Tibial artery (tissue), 4 donors: ENCODE measurements around the gene DAZAP2.

Experiments
- DNase-seq, 2 donors: peaks; one replicate each; pipeline ENCODE4 v3.0.0-alpha.2; 2019
- H3K27ac ChIP-seq, 2 donors: fragments of 200-600 bp; sonication (generic) in 1 of 2; 1 replicate in 1 of 2; 2 replicates in 1 of 2; pipeline ENCODE4 v1.5.1; 2018 to 2019; ENCODE audit warnings: mild to moderate bottlenecking in 1 of 2
- H3K27me3 ChIP-seq, 2 donors: fragments of 200-600 bp; sonication (generic) in 1 of 2; one replicate each; pipeline versions ENCODE4 v1.5.1 to v1.6.0; 2016 to 2019
- H3K36me3 ChIP-seq, 3 donors: fragments of 200-600 bp; sonication (generic) in 2 of 3; one replicate each; pipeline ENCODE4 v1.5.1; 2016 to 2019; ENCODE audit warnings: mild to moderate bottlenecking in 2 of 3
- H3K4me1 ChIP-seq, 4 donors: fragments of 200-600 bp; sonication (generic) in 2 of 4; 1 replicate in 3 of 4; 2 replicates in 1 of 4; pipeline ENCODE4 v1.5.1; 2016 to 2019
- H3K4me3 ChIP-seq, 2 donors: fragments of 200-600 bp; sonication (generic) in 1 of 2; 1 replicate in 1 of 2; 2 replicates in 1 of 2; pipeline ENCODE4 v1.5.1; 2018 to 2019; ENCODE audit warnings: mild to moderate bottlenecking in 2 of 2
- H3K9me3 ChIP-seq, 3 donors: fragments of 200-600 bp; sonication (generic) in 1 of 3; one replicate each; pipeline ENCODE4 v1.5.1; 2016 to 2019
- intact Hi-C: fragments of 100-400 bp; cut with DNase I; formaldehyde crosslinking; loops from one replicate; pipeline ENCODE4 v1.15.0; 2023; ENCODE audit warnings: low total_unique reads
- TF ChIP-seq, protein P1 (sequence below), 2 experiments: fragments of 200-600 bp in 1 of 2; fragments of 450-650 bp in 1 of 2; IDR thresholded peaks; one replicate each; pipeline ENCODE4 v1.5.1; 2017 to 2019; ENCODE audit warnings: antibody characterized with exemption in 2 of 2, mild to moderate bottlenecking in 1 of 2, moderate library complexity in 1 of 2

DAZAP2 gene

DNA sequence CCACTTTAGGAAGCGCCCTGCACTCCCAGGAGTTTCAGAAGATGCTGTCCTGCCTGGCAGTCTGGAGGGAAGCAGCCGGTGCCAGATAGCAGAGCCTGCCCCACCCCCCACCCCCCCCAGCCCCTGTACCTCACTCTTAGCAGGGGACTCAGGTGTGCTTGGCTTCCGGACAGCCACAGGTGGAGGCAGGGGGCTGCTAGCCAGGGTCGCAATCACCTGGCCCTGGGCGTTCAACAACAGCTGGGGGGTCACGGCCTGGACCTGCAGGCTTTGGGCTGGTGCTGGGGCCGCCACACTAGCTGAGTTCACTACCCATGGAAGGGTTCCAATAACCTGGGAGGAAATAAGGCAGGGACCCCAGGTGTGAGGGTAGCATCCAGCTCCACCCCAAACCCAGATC, 42.8 kb upstream of the DAZAP2 start:
- intact Hi-C loops: no loop called here
- TF ChIP-seq, protein P1, sequence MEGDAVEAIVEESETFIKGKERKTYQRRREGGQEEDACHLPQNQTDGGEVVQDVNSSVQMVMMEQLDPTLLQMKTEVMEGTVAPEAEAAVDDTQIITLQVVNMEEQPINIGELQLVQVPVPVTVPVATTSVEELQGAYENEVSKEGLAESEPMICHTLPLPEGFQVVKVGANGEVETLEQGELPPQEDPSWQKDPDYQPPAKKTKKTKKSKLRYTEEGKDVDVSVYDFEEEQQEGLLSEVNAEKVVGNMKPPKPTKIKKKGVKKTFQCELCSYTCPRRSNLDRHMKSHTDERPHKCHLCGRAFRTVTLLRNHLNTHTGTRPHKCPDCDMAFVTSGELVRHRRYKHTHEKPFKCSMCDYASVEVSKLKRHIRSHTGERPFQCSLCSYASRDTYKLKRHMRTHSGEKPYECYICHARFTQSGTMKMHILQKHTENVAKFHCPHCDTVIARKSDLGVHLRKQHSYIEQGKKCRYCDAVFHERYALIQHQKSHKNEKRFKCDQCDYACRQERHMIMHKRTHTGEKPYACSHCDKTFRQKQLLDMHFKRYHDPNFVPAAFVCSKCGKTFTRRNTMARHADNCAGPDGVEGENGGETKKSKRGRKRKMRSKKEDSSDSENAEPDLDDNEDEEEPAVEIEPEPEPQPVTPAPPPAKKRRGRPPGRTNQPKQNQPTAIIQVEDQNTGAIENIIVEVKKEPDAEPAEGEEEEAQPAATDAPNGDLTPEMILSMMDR (IDR thresholded peaks at IDR 0.05): no peak

GRCh38 chr12:51196547-51196946, 42.1 kb upstream of the DAZAP2 start:
- H3K27ac ChIP-seq: no peak overlapping the region
- TF ChIP-seq, protein P1 (IDR thresholded peaks at IDR 0.05): no peak
- intact Hi-C loops: no loop called here
- H3K9me3 ChIP-seq: no peaks in the 10 kb centered on the region
- peaks cover 17 to 73% (median 36%) of the 10 kb centered on the region in 3 donors for H3K36me3 ChIP-seq
- no peaks in the 10 kb centered on the region for H3K4me1 ChIP-seq
- DNase-seq: no peak
- H3K4me3 ChIP-seq: no peak overlapping the region
- H3K27me3 ChIP-seq: no peaks in the 10 kb centered on the region

More for the DNA sequence above, 42.8 kb upstream of the DAZAP2 start:
- no peak for DNase-seq
- no peaks in the 10 kb centered on the region for H3K27me3 ChIP-seq
- no peak overlapping the region for H3K27ac ChIP-seq
- no peaks in the 10 kb centered on the region for H3K9me3 ChIP-seq
- peaks cover 24 to 77% (median 43%) of the 10 kb centered on the region in 3 donors for H3K36me3 ChIP-seq
- no peak overlapping the region for H3K4me3 ChIP-seq
- no peaks in the 10 kb centered on the region for H3K4me1 ChIP-seq

GRCh38 chr12:51197736-51198567, 40.7 kb upstream of the DAZAP2 start:
- Histone ChIP-seq H3K4me3 (no peak overlapping the region), H3K36me3 (peaks cover 7 to 71% (median 32%) of the 10 kb centered on the region in 3 donors), H3K4me1 (no peaks in the 10 kb centered on the region), H3K9me3 (no peaks in the 10 kb centered on the region), H3K27ac (no peak overlapping the region), H3K27me3 (no peaks in the 10 kb centered on the region)
- TF ChIP-seq, protein P1 (IDR thresholded peaks at IDR 0.05): no peak
- intact Hi-C loops: no loop called here
- no peak for DNase-seq

DNA sequence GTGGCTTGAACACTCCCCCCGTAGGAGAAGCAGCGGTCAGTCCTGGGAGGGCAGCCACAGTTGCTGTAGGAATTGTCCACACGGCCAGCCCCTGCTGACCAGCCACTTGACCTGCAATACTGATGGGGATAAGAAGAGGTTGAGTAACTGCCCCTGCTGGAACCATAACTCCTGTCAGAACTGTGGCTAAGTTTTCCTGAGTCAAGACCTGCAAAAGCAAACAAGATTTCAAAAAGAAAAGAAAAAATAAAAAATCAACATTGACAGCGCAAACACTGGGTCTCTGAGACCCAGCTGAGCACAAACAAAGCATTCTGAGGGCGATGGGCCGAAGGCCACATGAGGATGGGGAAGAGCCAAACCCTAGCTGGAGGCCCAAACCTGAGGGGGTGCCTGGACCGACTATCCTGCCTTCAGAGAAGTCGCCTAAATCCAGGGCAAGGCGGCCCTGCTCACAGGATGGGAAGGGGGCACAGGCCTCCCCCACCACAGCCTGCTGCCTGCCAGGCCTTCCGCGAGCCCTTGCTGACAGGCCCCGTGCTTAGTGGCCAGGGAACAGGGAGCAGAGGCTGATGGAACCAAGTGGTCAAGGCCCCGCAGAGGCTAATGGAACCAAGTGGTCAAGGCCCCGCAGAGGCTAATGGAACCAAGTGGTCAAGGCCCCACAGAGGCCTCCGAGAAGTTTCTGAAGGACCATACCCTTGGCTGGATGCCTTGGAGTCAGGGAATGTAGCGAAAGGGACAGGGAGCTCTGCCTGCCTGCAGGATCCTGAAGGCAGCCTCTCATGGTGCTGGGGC, 39.9 kb upstream of the DAZAP2 start:
- H3K27me3 ChIP-seq: no peaks in the 10 kb centered on the region
- TF ChIP-seq, protein P1 (IDR thresholded peaks at IDR 0.05): no peak
- H3K4me3 ChIP-seq: no peak overlapping the region
- H3K36me3 ChIP-seq: peaks cover 8 to 77% (median 34%) of the 10 kb centered on the region in 3 donors
- H3K9me3 ChIP-seq: no peaks in the 10 kb centered on the region
- intact Hi-C loops: no loop called here
- DNase-seq: no peak
- no peak overlapping the region for H3K27ac ChIP-seq
- H3K4me1 ChIP-seq: no peaks in the 10 kb centered on the region

DNA sequence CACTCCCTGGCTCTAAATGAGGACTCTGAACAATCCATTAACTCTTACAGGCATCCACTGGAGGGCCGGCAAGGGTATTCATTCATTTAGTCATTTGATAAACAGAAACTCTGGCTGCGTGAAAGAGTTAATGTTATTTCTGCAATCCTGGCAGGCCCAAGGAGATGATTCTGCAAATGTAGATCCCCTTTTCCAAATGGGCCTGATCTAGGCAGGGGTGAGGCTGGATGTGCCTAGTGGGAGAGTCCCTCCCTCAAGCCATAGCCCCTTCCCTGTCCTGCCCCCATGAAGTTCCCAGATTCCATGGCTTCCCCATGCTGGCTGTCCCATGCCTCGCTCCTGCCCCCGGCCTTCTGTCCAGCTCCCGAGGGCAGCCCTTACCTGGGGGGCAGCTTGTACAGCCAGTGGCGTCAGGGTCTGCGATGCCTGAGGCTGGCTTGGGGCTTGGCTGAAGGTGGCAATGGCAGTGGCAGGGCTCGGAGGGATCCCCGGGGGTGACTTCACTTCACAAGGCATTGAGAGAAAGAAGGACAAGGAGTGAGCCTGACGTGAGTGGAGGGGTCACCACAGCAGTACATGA, 39.2 kb upstream of the DAZAP2 start:
- H3K27ac ChIP-seq: no peak overlapping the region
- intact Hi-C loops: no loop called here
- no peak for DNase-seq
- H3K27me3 ChIP-seq: no peaks in the 10 kb centered on the region
- H3K36me3 ChIP-seq: peaks cover 13 to 76% (median 34%) of the 10 kb centered on the region in 3 donors
- H3K9me3 ChIP-seq: no peaks in the 10 kb centered on the region
- H3K4me3 ChIP-seq: no peak overlapping the region
- TF ChIP-seq, protein P1 (IDR thresholded peaks at IDR 0.05): no peak
- H3K4me1 ChIP-seq: no peaks in the 10 kb centered on the region
